HG02678 (cell line): ENCODE measurements around the gene RPL13.

Source experiments
- ATAC-seq: cut with Tn5 transposase; IDR thresholded peaks from one replicate; pipeline ENCODE4 v1.9.1; 2021; ENCODE audit warnings: mild to moderate bottlenecking, moderate library complexity; ENCODE audit not compliant: unreplicated experiment

Gene RPL13

DNA sequence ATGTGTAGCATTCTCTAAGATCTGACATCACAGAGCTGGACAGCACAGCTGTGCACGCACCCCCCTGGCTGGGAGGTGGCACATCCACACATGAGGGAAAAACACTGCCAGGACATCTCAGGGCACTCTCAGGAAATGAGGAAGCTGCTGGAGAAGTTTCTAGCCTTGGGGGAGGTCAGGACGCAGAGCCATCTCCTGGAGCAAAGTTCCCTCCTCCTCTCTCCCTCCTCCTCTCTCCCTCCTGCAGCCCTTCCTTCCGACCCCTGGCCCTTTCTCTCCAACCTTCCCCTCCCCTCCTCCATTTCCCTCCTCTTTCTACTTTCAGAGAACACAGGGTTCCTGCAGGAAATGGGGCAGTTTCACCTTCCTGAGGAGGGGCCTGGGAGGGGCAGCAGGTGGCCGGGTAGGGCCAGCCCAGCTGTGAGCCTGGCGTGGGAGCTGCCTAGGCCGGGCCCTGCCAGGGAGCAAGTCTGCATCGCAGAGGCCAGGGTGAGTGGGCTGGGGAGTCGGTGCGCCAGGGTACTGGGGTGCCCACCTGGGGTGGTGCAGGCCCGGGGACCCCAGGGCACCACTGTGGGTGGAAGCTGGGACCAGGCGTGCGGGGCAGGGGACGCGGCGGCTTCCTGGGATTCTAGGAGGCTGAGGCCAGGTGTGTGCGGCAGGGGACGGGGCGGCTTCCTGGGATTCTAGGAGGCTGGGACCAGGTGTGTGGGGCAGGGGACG, 52.9 kb downstream of the RPL13 start, which contains the start of gene DPEP1:
Gene DPEP1, plus strand, starts transcription at position 412 of the 723 bp plus-strand sequence. CDS start 16,769 bp downstream, outside the sequence.
- ATAC-seq, result no peak

DNA sequence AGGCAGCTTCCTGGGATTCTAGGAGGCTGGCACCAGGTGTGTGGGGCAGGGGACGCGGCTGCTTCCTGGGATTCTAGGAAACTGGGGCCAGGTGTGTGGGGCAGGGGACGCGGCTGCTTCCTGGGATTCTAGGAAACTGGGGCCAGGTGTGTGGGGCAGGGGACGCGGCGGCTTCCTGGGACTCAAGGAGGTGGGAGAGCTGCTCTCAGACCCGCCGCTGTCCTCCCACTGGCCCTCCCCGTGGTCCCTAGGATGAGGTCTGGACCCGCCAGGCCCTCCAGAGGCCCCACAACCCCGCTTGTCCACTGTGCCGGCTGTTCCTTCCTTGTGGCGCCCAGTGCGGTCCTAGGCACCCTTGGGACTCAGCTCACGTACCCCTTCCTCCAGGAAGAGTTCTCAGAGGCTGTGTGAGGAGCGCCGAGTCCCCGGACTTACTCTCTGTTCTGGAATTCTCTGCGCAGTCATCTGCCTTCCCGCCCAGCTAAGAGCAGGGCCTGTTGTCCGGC, 53.5 kb downstream of the RPL13 start:
- ATAC-seq, result no peak
